Omental fat pad (tissue), 4 donors: ENCODE data around the gene PTGDR2. TPM values are rescaled to one million over a fixed set of nuclear protein-coding genes. Genes with fewer than 3 reads are reported as not detected.

Source experiments
- ATAC-seq: fragments of 150-250 bp; one replicate; pipeline ENCODE4 v1.9.1; 2016; ENCODE audit warnings: mild to moderate bottlenecking, moderate library complexity; ENCODE audit not compliant: low FRiP score
- DNase-seq: peaks from one replicate; pipeline ENCODE4 v3.0.0-alpha.2; 2019; ENCODE audit warnings: low spot score
- total RNA-seq, 4 donors: library from RNA; depleted of rRNA; stranded (reverse); fragments of >200 nt; gene quantifications; one replicate each; pipeline ENCODE4 v1.1.0, GENCODE V29; 2016
- TF ChIP-seq, protein P1 (sequence below), 3 donors: fragments of 450-650 bp; IDR thresholded peaks; one replicate each; pipeline ENCODE4 v1.5.1; 2016 to 2017; ENCODE audit warnings: antibody characterized with exemption in 3 of 3, mild to moderate bottlenecking in 3 of 3, moderate library complexity in 2 of 3

The PTGDR2 gene
- total RNA-seq, 4 donors from 2014 or later = 0.28 to 1.1 TPM; not detected in 2

DNA sequence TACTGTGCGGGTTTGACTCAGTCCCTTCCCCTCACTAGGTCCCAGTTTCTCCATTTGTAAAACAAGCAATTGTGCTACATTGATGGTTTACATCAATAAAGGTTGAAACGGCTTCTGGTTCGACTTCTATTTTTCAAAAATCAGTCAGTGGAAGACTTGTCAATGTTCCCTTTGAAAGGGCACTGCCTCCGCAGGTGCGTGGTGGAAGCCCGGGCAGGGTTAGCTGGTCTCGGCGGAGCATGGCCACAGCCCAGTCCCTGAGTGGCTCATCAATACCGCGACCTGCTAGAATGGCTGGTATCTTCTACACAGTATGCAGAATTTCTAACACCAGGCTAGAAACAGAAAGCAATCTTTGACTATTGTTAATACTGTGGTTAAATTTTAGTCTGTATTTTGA, 54.6 kb downstream of the PTGDR2 start:
- ATAC-seq (no peak), DNase-seq (no peak)

More for the DNA sequence above, 54.6 kb downstream of the PTGDR2 start:
- TF ChIP-seq, protein P1, sequence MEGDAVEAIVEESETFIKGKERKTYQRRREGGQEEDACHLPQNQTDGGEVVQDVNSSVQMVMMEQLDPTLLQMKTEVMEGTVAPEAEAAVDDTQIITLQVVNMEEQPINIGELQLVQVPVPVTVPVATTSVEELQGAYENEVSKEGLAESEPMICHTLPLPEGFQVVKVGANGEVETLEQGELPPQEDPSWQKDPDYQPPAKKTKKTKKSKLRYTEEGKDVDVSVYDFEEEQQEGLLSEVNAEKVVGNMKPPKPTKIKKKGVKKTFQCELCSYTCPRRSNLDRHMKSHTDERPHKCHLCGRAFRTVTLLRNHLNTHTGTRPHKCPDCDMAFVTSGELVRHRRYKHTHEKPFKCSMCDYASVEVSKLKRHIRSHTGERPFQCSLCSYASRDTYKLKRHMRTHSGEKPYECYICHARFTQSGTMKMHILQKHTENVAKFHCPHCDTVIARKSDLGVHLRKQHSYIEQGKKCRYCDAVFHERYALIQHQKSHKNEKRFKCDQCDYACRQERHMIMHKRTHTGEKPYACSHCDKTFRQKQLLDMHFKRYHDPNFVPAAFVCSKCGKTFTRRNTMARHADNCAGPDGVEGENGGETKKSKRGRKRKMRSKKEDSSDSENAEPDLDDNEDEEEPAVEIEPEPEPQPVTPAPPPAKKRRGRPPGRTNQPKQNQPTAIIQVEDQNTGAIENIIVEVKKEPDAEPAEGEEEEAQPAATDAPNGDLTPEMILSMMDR (IDR thresholded peaks at IDR 0.05) = no peak

Other genes with a start within 250 kb of the PTGDR2 start
- not detected for gene MS4A8, start 156.3 kb downstream of the PTGDR2 start, total RNA-seq
- gene MS4A18, start 131.2 kb downstream of the PTGDR2 start, total RNA-seq = not detected
- not detected for gene MS4A15, start 99.1 kb downstream of the PTGDR2 start, total RNA-seq
- gene MS4A10, start 70.6 kb downstream of the PTGDR2 start, total RNA-seq = not detected
- gene CCDC86, start 13.8 kb downstream of the PTGDR2 start, total RNA-seq = 10 to 100 TPM; 17.5 to 68.6 (median 22.5) TPM
- gene ZP1, start 11.6 kb upstream of the PTGDR2 start, total RNA-seq = 1 to 10 TPM in 2 of 4 donors, not detected in 2; 2.2 to 3.0 TPM
- 10 to 100 TPM; 50.3 to 93.9 (median 58.0) TPM for gene PRPF19, start 50.6 kb upstream of the PTGDR2 start, total RNA-seq
- 100 to 1,000 TPM in 1 of 4 donors, 10 to 100 TPM in 3; 79.6 to 150 (median 88.7) TPM for gene TMEM109, start 58.2 kb upstream of the PTGDR2 start, total RNA-seq
- gene TMEM132A, start 68.5 kb upstream of the PTGDR2 start, total RNA-seq = 10 to 100 TPM in 1 of 4 donors, 1 to 10 TPM in 3; 2.9 to 11.3 (median 6.7) TPM
- gene SLC15A3, start 96.2 kb upstream of the PTGDR2 start, total RNA-seq = 10 to 100 TPM; 17.6 to 56.0 (median 32.3) TPM
- 1 to 10 TPM in 3 of 4 donors, under 1 TPM in 1; 0.79 to 6.5 (median 2.2) TPM for gene CD6, start 115.7 kb upstream of the PTGDR2 start, total RNA-seq
- gene CD5, start 246.5 kb upstream of the PTGDR2 start, total RNA-seq = 1 to 10 TPM in 3 of 4 donors, under 1 TPM in 1; 0.37 to 5.4 (median 2.0) TPM